Measurements from ENCODE around the gene EFHC2.

The EFHC2 gene

GRCh38 chrX:44343412-44344141 is at the start of gene EFHC2:
EFHC2 (minus strand) TSS chrX:44343672; CDS start chrX:44343588, 84 bp downstream.
- DNase-seq (ENCODE audit: low read depth), result peak; percentile 42

GRCh38 chrX:44392767-44393166 is 49.3 kb upstream of the EFHC2 start:
- no peak for DNase-seq (ENCODE audit: low read depth)

- no peak for DNase-seq (ENCODE audit: low read depth)
Measured at GRCh38 chrX:44384688-44385338, 41.3 kb upstream of the EFHC2 start.

GRCh38 chrX:44382871-44383270 is 39.4 kb upstream of the EFHC2 start:
- no peak for DNase-seq (ENCODE audit: low read depth)

GRCh38 chrX:44352758-44353157 is 9.3 kb upstream of the EFHC2 start:
- no peak for DNase-seq (ENCODE audit: low read depth)

GRCh38 chrX:44349561-44349960 is 6.1 kb upstream of the EFHC2 start:
- no peak for DNase-seq (ENCODE audit: low read depth)

- DNase-seq (ENCODE audit: low read depth), result no peak
Measured at GRCh38 chrX:44344687-44345086, 1.2 kb upstream of the EFHC2 start.

GRCh38 chrX:44344194-44344593 is 722 bp upstream of the EFHC2 start:
- peak; percentile 48 for DNase-seq (ENCODE audit: low read depth)

- no peak for DNase-seq (ENCODE audit: low read depth)
Measured at GRCh38 chrX:44342866-44343265, 606 bp downstream of the EFHC2 start.

- no peak for DNase-seq (ENCODE audit: low read depth)
Measured at GRCh38 chrX:44338361-44338760, 5.1 kb downstream of the EFHC2 start.

GRCh38 chrX:44332437-44332836 is 11.0 kb downstream of the EFHC2 start:
- no peak for DNase-seq (ENCODE audit: low read depth)

- no peak for DNase-seq (ENCODE audit: low read depth)
Measured at GRCh38 chrX:44330227-44330626, 13.2 kb downstream of the EFHC2 start.

- no peak for DNase-seq (ENCODE audit: low read depth)
Measured at GRCh38 chrX:44319550-44319949, 23.9 kb downstream of the EFHC2 start.

- no peak for DNase-seq (ENCODE audit: low read depth)
Measured at GRCh38 chrX:44317181-44317580, 26.3 kb downstream of the EFHC2 start.

- no peak for DNase-seq (ENCODE audit: low read depth)
Measured at GRCh38 chrX:44314808-44315207, 28.7 kb downstream of the EFHC2 start.

- no peak for DNase-seq (ENCODE audit: low read depth)
Measured at GRCh38 chrX:44314259-44314734, 29.2 kb downstream of the EFHC2 start.

- DNase-seq (ENCODE audit: low read depth), result no peak
Measured at GRCh38 chrX:44312421-44312820, 31.1 kb downstream of the EFHC2 start.

- no peak for DNase-seq (ENCODE audit: low read depth)
Measured at GRCh38 chrX:44310227-44310626, 33.2 kb downstream of the EFHC2 start.

- no peak for DNase-seq (ENCODE audit: low read depth)
Measured at GRCh38 chrX:44308869-44309268, 34.6 kb downstream of the EFHC2 start.

GRCh38 chrX:44306356-44306755 is 37.1 kb downstream of the EFHC2 start:
- no peak for DNase-seq (ENCODE audit: low read depth)

- no peak for DNase-seq (ENCODE audit: low read depth)
Measured at GRCh38 chrX:44305921-44306320, 37.6 kb downstream of the EFHC2 start.

GRCh38 chrX:44303119-44303518 is 40.4 kb downstream of the EFHC2 start:
- DNase-seq (ENCODE audit: low read depth), result no peak

GRCh38 chrX:44299177-44299576 is 44.3 kb downstream of the EFHC2 start:
- DNase-seq (ENCODE audit: low read depth), result no peak

Measured in T-helper 22 cell (primary cell).